ENCODE measurements around the gene ASMTL. TPM values are rescaled to one million over a fixed set of nuclear protein-coding genes. Genes with fewer than 3 reads are reported as not detected.

ASMTL gene
- total RNA-seq, 1 donor from 2014 or later = 4.7 TPM

GRCh38 chrX:1388651-1389050 lies 64.1 kb downstream of the ASMTL start:
- FAIRE-seq = no peak
- no peaks in the 10 kb centered on the region for H3K27me3 ChIP-seq (ENCODE audit: control insufficient read depth, insufficient read depth, low read length)
- TF ChIP-seq, protein P1, sequence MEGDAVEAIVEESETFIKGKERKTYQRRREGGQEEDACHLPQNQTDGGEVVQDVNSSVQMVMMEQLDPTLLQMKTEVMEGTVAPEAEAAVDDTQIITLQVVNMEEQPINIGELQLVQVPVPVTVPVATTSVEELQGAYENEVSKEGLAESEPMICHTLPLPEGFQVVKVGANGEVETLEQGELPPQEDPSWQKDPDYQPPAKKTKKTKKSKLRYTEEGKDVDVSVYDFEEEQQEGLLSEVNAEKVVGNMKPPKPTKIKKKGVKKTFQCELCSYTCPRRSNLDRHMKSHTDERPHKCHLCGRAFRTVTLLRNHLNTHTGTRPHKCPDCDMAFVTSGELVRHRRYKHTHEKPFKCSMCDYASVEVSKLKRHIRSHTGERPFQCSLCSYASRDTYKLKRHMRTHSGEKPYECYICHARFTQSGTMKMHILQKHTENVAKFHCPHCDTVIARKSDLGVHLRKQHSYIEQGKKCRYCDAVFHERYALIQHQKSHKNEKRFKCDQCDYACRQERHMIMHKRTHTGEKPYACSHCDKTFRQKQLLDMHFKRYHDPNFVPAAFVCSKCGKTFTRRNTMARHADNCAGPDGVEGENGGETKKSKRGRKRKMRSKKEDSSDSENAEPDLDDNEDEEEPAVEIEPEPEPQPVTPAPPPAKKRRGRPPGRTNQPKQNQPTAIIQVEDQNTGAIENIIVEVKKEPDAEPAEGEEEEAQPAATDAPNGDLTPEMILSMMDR (IDR thresholded peaks at IDR 0.05; ENCODE audit: insufficient read depth, low read length, severe bottlenecking) = no peak
- H3K36me3 ChIP-seq (ENCODE audit: control insufficient read depth, insufficient read depth, low read length) = peaks cover 36% of the 10 kb centered on the region
- no peak overlapping the region for H3K4me3 ChIP-seq (ENCODE audit: low read depth, low read length)
- no peak for DNase-seq (ENCODE audit: low read depth)

- no peak overlapping the region for H3K4me3 ChIP-seq (ENCODE audit: low read depth, low read length)
- TF ChIP-seq, protein P1 (IDR thresholded peaks at IDR 0.05; ENCODE audit: insufficient read depth, low read length, severe bottlenecking) = no peak
- H3K27me3 ChIP-seq (ENCODE audit: control insufficient read depth, insufficient read depth, low read length) = no peaks in the 10 kb centered on the region
- H3K36me3 ChIP-seq (ENCODE audit: control insufficient read depth, insufficient read depth, low read length) = peaks cover 36% of the 10 kb centered on the region
- DNase-seq (ENCODE audit: low read depth) (no peak), FAIRE-seq (no peak)
Observed at GRCh38 chrX:1387141-1387776, 65.5 kb downstream of the ASMTL start.

DNA sequence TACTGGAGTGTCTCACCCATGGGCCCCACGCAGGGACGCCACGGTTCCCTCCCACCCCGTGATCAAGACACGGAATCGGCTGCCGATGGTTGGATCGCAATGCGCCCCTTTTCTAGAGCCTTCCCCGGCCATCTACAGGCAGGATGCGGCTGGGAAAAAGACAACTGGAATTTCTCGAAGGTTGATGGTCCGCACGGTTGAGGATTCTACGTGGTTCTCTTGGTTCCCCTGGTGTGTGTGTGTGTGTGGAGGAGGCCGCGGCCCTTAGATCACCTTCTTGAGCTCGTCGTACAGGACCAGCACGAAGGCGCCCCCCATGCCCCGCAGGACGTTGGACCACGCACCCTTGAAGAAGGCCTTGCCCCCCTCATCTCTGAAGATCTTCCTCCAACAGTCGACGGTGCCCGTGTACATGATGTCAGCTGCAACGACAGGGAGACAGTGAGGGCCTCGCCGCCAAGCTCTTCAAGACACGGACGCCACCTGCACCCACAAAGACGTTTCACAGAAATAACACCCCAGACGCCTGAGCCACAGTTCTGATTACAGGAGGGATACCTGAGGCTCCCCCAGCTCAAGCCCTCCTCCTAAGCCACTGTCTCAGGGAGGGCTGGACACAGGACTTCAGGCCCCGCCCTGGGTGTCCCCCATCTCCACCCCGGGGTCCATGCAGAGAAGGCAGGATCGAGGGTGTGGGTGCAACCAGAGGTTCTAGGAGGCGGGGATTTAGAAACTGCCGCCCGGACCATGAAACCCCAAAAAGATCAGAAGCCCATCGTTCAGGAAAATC lies 66.2 kb downstream of the ASMTL start:
- Histone ChIP-seq H3K27me3 (ENCODE audit: control insufficient read depth, insufficient read depth, low read length) (no peaks in the 10 kb centered on the region), H3K36me3 (ENCODE audit: control insufficient read depth, insufficient read depth, low read length) (peaks cover 36% of the 10 kb centered on the region), H3K4me3 (ENCODE audit: low read depth, low read length) (no peak overlapping the region)
- FAIRE-seq (no peak), DNase-seq (ENCODE audit: low read depth) (no peak)
- TF ChIP-seq, protein P1 (IDR thresholded peaks at IDR 0.05; ENCODE audit: insufficient read depth, low read length, severe bottlenecking) = no peak

- TF ChIP-seq, protein P1 (IDR thresholded peaks at IDR 0.05; ENCODE audit: insufficient read depth, low read length, severe bottlenecking) = no peak
- DNase-seq (ENCODE audit: low read depth) = no peak
- Histone ChIP-seq H3K36me3 (ENCODE audit: control insufficient read depth, insufficient read depth, low read length) (peaks cover 36% of the 10 kb centered on the region), H3K4me3 (ENCODE audit: low read depth, low read length) (no peak overlapping the region), H3K27me3 (ENCODE audit: control insufficient read depth, insufficient read depth, low read length) (no peaks in the 10 kb centered on the region)
- no peak for FAIRE-seq
Observed at GRCh38 chrX:1385253-1386223, 67.2 kb downstream of the ASMTL start.

DNA sequence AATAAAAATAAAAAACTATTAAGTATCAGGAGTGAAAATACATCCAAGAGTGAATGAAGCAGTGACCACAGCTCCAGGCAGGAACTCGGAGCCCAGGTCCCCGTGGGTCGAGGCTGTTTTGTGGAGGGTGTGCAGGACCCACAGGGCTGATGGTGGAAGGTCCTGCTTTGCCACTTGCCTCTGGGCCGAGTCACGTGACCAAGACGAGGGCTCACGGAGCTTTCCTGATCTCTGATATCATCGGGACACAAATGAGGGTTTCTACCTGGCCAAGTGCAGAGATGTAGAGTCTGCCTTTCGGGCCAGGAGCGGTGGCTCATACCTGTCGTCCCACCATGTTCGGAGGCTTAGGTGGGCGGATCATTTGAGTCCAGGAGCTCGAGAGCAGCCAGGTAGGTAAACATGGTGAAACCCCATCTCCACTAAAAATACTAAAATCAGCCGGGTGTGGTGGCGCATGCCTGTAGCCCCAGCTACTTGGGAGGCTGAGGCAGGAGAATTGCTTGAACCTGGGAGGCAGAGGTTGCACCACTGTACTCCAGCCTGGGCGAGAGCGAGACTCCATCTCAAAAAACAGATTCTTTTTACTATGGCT lies 68.0 kb downstream of the ASMTL start:
- TF ChIP-seq, protein P1 (IDR thresholded peaks at IDR 0.05; ENCODE audit: insufficient read depth, low read length, severe bottlenecking) = no peak
- DNase-seq (ENCODE audit: low read depth) (no peak), FAIRE-seq (no peak)
- no peaks in the 10 kb centered on the region for H3K27me3 ChIP-seq (ENCODE audit: control insufficient read depth, insufficient read depth, low read length)
- peaks cover 31% of the 10 kb centered on the region for H3K36me3 ChIP-seq (ENCODE audit: control insufficient read depth, insufficient read depth, low read length)
- H3K4me3 ChIP-seq (ENCODE audit: low read depth, low read length) = no peak overlapping the region
